ENCODE results near the gene UTP25. TPM values are rescaled to one million over a fixed set of nuclear protein-coding genes. Genes with fewer than 3 reads are reported as not detected.

The UTP25 gene
- total RNA-seq, result 10 to 100 TPM in 3 of 4 donors, 1 to 10 TPM in 1; 9.9 to 12.9 (median 11.1) TPM

DNA sequence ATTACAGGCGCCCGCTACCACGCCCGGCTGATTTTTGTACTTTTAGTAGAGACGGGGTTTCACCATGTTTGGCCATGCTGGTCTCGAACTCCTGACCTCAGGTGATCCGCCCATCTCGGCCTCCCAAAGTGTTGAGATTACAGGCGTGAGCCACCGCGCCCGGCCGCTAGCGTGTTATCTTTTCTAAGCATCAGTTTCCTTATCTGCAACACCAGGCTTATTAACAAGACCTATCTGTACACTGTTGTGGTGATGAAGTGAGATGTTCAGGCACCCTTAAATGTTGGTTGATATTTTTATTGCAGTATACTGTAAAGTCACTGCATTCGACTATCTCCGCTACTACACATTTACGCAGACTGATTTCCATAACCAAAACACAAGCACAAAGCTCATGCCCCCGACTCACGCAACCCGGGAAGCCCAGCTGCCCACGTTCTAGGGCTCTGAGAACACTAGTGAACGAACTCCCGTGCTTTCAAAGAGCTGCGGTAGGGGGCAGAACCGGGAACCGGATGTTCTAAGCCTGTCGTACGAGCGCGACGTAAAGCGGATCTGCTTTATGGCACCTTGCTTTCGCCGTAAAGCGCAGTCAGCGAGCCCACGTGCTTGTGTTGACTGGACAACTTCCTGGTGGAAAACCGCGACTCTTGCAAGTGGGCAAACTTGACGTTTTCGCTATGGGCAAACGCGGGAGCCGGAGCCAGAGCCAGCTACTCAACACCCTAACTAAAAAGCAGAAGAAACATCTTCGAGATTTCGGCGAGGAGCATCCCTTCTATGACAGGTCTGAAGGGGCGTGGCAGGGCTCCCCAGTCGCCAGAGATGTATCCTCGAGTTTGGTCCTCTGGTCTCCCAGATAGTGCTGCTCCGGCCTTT is at the start of gene UTP25:
Gene UTP25 (plus strand): TSS at position 589 of the 879 bp plus-strand sequence. CDS start 92 bp downstream, at position 681.
- TF ChIP-seq POLR2A (IDR thresholded peaks at IDR 0.05) (no peak), CTCF (IDR thresholded peaks at IDR 0.05) (peak in 1 of 3 donors; percentile 55)
- intact Hi-C loops (cut with DNase I; ENCODE audit: low total_unique reads), result no loop called here
- peak; percentile 94 to 97 for DNase-seq (ENCODE audit: low spot score in 2 of 2)
- peak within 1 kb of the TSS; percentile 74 for H3K4me3 ChIP-seq (ENCODE audit: low read depth, poor library complexity, severe bottlenecking)
- WGBS, 2 donors, result 17 to 27% methylated on average over 34 to 51 of the region's 51 CpGs

GRCh38 chr1:209778102-209778501 is 49.7 kb upstream of the UTP25 start:
- TF ChIP-seq POLR2A (IDR thresholded peaks at IDR 0.05) (no peak), CTCF (IDR thresholded peaks at IDR 0.05) (no peak)
- intact Hi-C loops (cut with DNase I; ENCODE audit: low total_unique reads), result no loop called here
- no peak for DNase-seq (ENCODE audit: low spot score in 2 of 2)
- WGBS, 2 donors, result 93 to 100% methylated on average over 1 of the region's 1 CpG
- H3K4me3 ChIP-seq (ENCODE audit: low read depth, poor library complexity, severe bottlenecking), result no peak overlapping the region

DNA sequence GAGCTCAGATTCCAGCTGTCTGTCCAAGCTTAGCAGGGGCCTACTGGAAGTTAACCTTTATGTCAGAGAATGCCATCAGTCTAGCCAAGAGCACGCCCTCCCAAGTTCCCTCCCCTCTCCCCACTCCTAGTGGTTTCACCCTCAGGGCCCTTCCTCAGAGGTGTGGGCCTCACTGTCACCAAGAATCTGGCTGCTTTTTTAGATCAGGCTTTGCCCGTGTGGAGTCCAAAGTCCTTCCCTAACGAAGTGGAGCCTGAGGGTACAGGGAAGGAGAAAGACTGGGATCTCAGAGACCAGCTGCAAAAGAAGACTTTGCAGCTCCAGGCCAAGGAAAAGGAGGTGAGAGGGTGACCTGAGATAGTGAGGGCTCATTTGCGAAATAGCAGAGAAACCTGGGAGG is 47.5 kb upstream of the UTP25 start:
- no peak overlapping the region for H3K4me3 ChIP-seq (ENCODE audit: low read depth, poor library complexity, severe bottlenecking)
- DNase-seq (ENCODE audit: low spot score in 2 of 2), result no peak
- 63 to 78% methylated on average over 4 of the region's 4 CpGs for WGBS, 2 donors
- no peak for TF ChIP-seq POLR2A (IDR thresholded peaks at IDR 0.05)
- no peak for TF ChIP-seq CTCF (IDR thresholded peaks at IDR 0.05)
- intact Hi-C loops (cut with DNase I; ENCODE audit: low total_unique reads), result no loop called here

GRCh38 chr1:209783386-209783785 is 44.4 kb upstream of the UTP25 start:
- TF ChIP-seq POLR2A (IDR thresholded peaks at IDR 0.05) (no peak), CTCF (IDR thresholded peaks at IDR 0.05) (no peak)
- no peak for DNase-seq (ENCODE audit: low spot score in 2 of 2)
- H3K4me3 ChIP-seq (ENCODE audit: low read depth, poor library complexity, severe bottlenecking), result no peak overlapping the region
- intact Hi-C loops (cut with DNase I; ENCODE audit: low total_unique reads), result no loop called here
- 31 to 37% methylated on average over 6 of the region's 6 CpGs for WGBS, 2 donors

- TF ChIP-seq POLR2A (IDR thresholded peaks at IDR 0.05), result no peak
- no peak for TF ChIP-seq CTCF (IDR thresholded peaks at IDR 0.05)
- 3 to 4% methylated on average over 48 of the region's 48 CpGs for WGBS, 2 donors
- intact Hi-C loops (cut with DNase I; ENCODE audit: low total_unique reads), result loop anchor here (2.0 kb wide), 1 partner anchor 38 kb away; no protein-coding TSS in a partner anchor
- DNase-seq (ENCODE audit: low spot score in 2 of 2), result peak; percentile 98 to 100
- peak within 1 kb of the TSS; percentile 8 for H3K4me3 ChIP-seq (ENCODE audit: low read depth, poor library complexity, severe bottlenecking)
Measured at GRCh38 chr1:209784265-209785169, 43.3 kb upstream of the UTP25 start, which contains the start of gene C1orf74. C1orf74 (minus strand) TSS chr1:209784559; CDS start chr1:209783634, 925 bp downstream.
